Heart right ventricle (tissue), 16 donors: Measurements from ENCODE around the gene PDE7B. TPM values are rescaled to one million over a fixed set of nuclear protein-coding genes. Genes with fewer than 3 reads are reported as not detected.

Experiments
- ATAC-seq, 8 donors: fragments of 200-7000 bp; cut with Tn5 transposase; one replicate each; pipeline ENCODE4 v1.9.1; 2020; ENCODE audit warnings: mild to moderate bottlenecking in 8 of 8, moderate library complexity in 8 of 8, moderate number of reproducible peaks in 1 of 8
- DNase-seq, 2 donors: peaks; one replicate each; pipeline ENCODE4 v3.0.0-alpha.2; 2020
- H3K27ac ChIP-seq, 10 donors: fragments of 200-600 bp; sonication (generic) in 2 of 10; one replicate each; pipeline versions ENCODE4 v1.5.0 to v1.8.0; 2020 to 2022; ENCODE audit warnings: mild to moderate bottlenecking in 3 of 10
- H3K27me3 ChIP-seq, 7 donors: fragments of 200-600 bp; one replicate each; pipeline ENCODE4 v1.8.0; 2021 to 2022; ENCODE audit warnings: mild to moderate bottlenecking in 2 of 7
- H3K36me3 ChIP-seq, 9 donors: fragments of 200-600 bp; sonication (generic) in 1 of 9; one replicate each; pipeline versions ENCODE4 v1.5.0 to v1.8.0; 2020 to 2022; ENCODE audit warnings: mild to moderate bottlenecking in 2 of 9
- H3K4me1 ChIP-seq, 9 donors: fragments of 200-600 bp; sonication (generic) in 1 of 9; one replicate each; pipeline versions ENCODE4 v1.5.0 to v1.8.0; 2020 to 2022; ENCODE audit warnings: mild to moderate bottlenecking in 4 of 9
- H3K4me3 ChIP-seq, 10 donors: fragments of 200-600 bp; sonication (generic) in 2 of 10; one replicate each; pipeline versions ENCODE4 v1.5.0 to v1.8.0; 2020 to 2022; ENCODE audit warnings: mild to moderate bottlenecking in 7 of 10, moderate library complexity in 2 of 10
- H3K9me3 ChIP-seq, 11 donors: fragments of 200-600 bp in 10 of 11; sonication (generic) in 2 of 11; one replicate each; pipeline versions ENCODE4 v1.5.0 to v1.8.0; 2013 to 2022; ENCODE audit warnings: mild to moderate bottlenecking in 2 of 11, control low read depth in 1 of 11, moderate library complexity in 1 of 11
- WGBS, 2 donors: extraction: QIAGEN DNeasy Blood & Tissue Kit; methylation state at CpG; one replicate each; pipeline ENCODE4 v1.1.7; 2013; ENCODE audit warnings: inconsistent platforms in 1 of 2; 5-methylcytosine and 5-hydroxymethylcytosine counted together
- intact Hi-C, 10 donors: fragments of 100-400 bp; cut with DNase I; formaldehyde crosslinking; loops; one replicate each; pipeline versions ENCODE4 v1.11.1 to v1.14.2; 2022
- polyA plus RNA-seq, 2 donors: library from polyadenylated mRNA; stranded (reverse); fragments of 200-250 nt; gene quantifications; one replicate each; pipeline ENCODE4 v1.2.3, GENCODE V29; 2013
- total RNA-seq, 10 donors: library from RNA; stranded (reverse); fragmentation: NEBNext Ultra II Directional in 3 of 10; extraction: Animal tissue kit (Norgen Biotek cat#: 25700) in 3 of 10; gene quantifications; one replicate each; pipeline versions ENCODE4 v1.2.1 to v1.2.4, GENCODE V29; 2021 to 2023
- TF ChIP-seq, protein P1 (sequence below), 9 donors: fragments of 200-600 bp; sonication (generic) in 2 of 9; IDR thresholded peaks; one replicate each; pipeline versions ENCODE4 v1.5.0 to v1.8.0; 2021 to 2022; ENCODE audit warnings: antibody characterized with exemption in 9 of 9, mild to moderate bottlenecking in 5 of 9, moderate library complexity in 1 of 9
- donor health status: Arrhythmogenic right ventricular cardiomyopathy.
- donor health status: ischemic (EF 13 %, LVEDD 7.1; RV severe dilation, severe dysfunction).
- donor health status: healthy with polysubstance abuse.
- donor health status: DM: no; HTN: yes; CAD: no.
- donor health status: DM: no; HTN: no; CAD: no.
- donor health status: ischemic (EF 25% LVEDD 6.9; RV normal size, moderate dysfunction).
- donor health status: ischemic (EF 25% LVEDD 5.7; RV mildly dilated, moderate dysfunction).
- donor health status: healthy.
- donor health status: DM: yes; HTN: yes; CAD: no.
- donor health status: Ischemic cardiomyopathy.
- donor health status: ischemic (EF 35%, LVEDD 5.7; RV mildly dilated, moderate dysfunction).
- donor health status: nonischemic (EF 11% LVEDD 7.7; RV severe dilation, severe dysfunction).
- donor health status: DM: yes; HTN: yes; CAD: no.
- donor health status: PGD.
- donor health status: ischemic (EF 29% LVEDD 5.4; RV normal size, mild dysfunction).
- donor health status: nonischemic (EF 23%, LVEDD 6.1; RV moderate dilation, normal function).

The PDE7B gene
- total and polyA plus RNA-seq, 12 donors: 3.7 to 19.6 (median 10.8) TPM

DNA sequence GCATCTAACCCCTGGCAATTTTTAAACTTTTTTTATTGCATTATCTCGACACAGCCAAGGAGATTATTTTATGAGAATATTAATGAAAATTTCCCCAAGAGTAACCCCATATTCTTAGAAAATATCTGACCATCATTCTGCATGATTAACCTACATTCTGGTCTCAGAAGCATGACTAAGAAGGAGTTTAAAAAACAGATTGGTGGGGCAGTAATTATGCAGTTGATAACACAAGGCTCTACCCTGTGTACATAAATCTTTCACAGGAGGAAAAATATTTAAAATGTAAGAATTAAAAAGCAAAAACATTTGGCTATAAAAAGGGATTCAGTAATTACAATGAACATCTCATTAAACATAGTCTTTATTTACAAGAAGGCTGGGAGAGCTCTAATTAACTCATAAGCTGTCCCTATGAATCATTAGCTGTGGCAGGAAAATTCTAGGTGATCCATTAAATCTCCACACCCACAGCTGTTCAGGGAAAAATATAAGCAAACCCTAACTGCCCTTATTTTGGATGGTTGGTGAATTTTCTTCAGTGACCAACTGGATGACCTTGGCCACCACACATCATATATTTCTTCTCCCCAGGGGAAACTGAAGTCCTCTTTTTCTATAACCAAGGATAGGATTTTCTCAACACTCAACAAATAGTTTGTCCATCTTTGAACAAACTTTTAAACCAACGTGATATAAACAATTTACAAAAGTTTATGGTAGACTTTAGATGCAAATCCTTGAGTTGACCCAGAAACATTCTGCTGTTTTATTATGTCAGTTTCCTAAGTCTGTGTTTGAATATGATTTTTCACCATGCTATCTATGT, 59.5 kb downstream of the PDE7B start:
- intact Hi-C loops: no loop called here
- no peaks in the 10 kb centered on the region for H3K9me3 ChIP-seq
- no peak for ATAC-seq

DNA sequence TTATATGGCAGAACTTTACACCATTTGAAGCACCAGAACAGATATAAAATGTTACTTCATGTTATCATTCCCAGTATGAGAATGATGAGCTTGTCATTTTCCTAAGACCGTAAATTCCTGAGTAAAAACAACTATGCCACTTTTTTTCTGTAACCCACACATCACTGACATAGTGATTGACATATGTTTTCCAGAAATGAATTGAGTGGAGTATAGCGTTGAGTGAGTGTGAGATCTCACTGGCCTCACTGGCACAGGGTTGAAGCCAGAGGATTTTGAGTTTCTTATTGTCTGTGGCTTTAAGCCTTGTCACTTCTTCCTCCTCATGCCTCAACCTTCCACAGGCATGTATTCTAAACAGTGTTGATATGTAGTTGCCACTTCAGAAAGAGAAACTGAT, 62.3 kb downstream of the PDE7B start:
- Histone ChIP-seq H3K27me3 (no peaks in the 10 kb centered on the region), H3K4me3 (no peak overlapping the region), H3K4me1 (no peaks in the 10 kb centered on the region), H3K27ac (no peak overlapping the region), H3K36me3 (no peaks in the 10 kb centered on the region), H3K9me3 (no peaks in the 10 kb centered on the region)
- WGBS, 2 donors: 93 to 95% methylated on average over 2 of the region's 2 CpGs
- TF ChIP-seq, protein P1, sequence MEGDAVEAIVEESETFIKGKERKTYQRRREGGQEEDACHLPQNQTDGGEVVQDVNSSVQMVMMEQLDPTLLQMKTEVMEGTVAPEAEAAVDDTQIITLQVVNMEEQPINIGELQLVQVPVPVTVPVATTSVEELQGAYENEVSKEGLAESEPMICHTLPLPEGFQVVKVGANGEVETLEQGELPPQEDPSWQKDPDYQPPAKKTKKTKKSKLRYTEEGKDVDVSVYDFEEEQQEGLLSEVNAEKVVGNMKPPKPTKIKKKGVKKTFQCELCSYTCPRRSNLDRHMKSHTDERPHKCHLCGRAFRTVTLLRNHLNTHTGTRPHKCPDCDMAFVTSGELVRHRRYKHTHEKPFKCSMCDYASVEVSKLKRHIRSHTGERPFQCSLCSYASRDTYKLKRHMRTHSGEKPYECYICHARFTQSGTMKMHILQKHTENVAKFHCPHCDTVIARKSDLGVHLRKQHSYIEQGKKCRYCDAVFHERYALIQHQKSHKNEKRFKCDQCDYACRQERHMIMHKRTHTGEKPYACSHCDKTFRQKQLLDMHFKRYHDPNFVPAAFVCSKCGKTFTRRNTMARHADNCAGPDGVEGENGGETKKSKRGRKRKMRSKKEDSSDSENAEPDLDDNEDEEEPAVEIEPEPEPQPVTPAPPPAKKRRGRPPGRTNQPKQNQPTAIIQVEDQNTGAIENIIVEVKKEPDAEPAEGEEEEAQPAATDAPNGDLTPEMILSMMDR (IDR thresholded peaks at IDR 0.05): no peak
- ATAC-seq: no peak
- intact Hi-C loops: no loop called here
- DNase-seq: no peak

More for the DNA sequence above, 59.5 kb downstream of the PDE7B start:
- no peaks in the 10 kb centered on the region for H3K27me3 ChIP-seq
- H3K4me3 ChIP-seq: no peak overlapping the region
- peaks cover 0 to 6% (median 0%) of the 10 kb centered on the region in 9 donors for H3K4me1 ChIP-seq
- no peak overlapping the region for H3K27ac ChIP-seq
- 82 to 85% methylated on average over 2 of the region's 2 CpGs for whole genome bisulfite sequencing, 2 donors
- DNase-seq: no peak
- no peaks in the 10 kb centered on the region for H3K36me3 ChIP-seq
- TF ChIP-seq, protein P1 (IDR thresholded peaks at IDR 0.05): no peak

DNA sequence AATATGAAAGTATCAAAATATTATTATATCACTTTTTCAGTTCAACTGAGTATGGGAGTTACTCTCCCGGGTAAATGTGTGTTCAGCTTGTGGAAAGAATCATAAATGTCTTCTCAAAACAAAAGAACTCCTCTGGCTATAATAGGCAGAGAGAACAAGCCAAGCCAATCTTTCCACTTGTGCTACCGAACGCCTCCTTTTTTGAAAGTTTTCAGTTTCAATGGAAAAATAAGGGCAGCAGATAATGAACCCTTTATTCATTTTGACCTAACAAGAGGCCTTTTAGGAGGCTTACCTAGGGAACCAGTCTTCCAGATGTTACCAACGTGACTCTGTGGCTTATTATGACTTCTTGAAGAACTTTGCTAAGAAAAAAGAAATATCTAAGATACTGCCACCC, 67.5 kb downstream of the PDE7B start:
- intact Hi-C loops: no loop called here
- ATAC-seq: no peak

DNA sequence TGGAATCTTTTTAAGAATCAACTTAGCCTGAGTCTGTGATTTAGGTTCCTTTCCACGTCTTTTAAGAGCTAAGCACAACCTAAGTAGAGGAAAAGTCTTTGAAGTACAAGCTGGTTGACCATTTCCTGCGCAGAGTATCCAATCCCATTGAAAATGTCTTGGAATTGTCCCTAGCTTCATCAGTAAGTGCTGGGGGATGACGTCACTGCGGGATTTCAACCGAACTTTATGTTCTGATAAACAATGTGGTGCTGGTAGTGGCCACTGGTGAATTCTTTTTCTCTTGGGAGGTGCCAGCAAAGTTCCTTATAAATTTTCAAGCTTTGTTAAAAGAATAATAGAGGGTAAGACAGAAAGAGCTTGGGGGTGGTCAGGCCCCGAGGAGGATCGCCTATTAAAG, 69.2 kb downstream of the PDE7B start:
- DNase-seq: no peak
- intact Hi-C loops: no loop called here
- WGBS, 2 donors: 85 to 87% methylated on average over 7 of the region's 7 CpGs
- H3K27me3 ChIP-seq: no peaks in the 10 kb centered on the region
- TF ChIP-seq, protein P1 (IDR thresholded peaks at IDR 0.05): no peak
- H3K27ac ChIP-seq: peak overlapping the region in 1 of 10 donors; percentile 4
- ATAC-seq: no peak
- no peaks in the 10 kb centered on the region for H3K9me3 ChIP-seq
- no peaks in the 10 kb centered on the region for H3K36me3 ChIP-seq
- peaks cover 0 to 26% (median 16%) of the 10 kb centered on the region in 9 donors for H3K4me1 ChIP-seq
- no peak overlapping the region for H3K4me3 ChIP-seq

More for the DNA sequence above, 67.5 kb downstream of the PDE7B start:
- no peak overlapping the region for H3K4me3 ChIP-seq
- TF ChIP-seq, protein P1 (IDR thresholded peaks at IDR 0.05): no peak
- H3K9me3 ChIP-seq: no peaks in the 10 kb centered on the region
- H3K4me1 ChIP-seq: peaks cover 0 to 26% (median 16%) of the 10 kb centered on the region in 9 donors
- DNase-seq: no peak
- H3K27ac ChIP-seq: no peak overlapping the region
- H3K36me3 ChIP-seq: no peaks in the 10 kb centered on the region
- H3K27me3 ChIP-seq: no peaks in the 10 kb centered on the region
- WGBS, 2 donors: 82% methylated on average over 4 of the region's 4 CpGs
